ENCODE data around the gene PLCB1. TPM values are rescaled to one million over a fixed set of nuclear protein-coding genes. Genes with fewer than 3 reads are reported as not detected.

Gene PLCB1
- total and polyA plus RNA-seq, 2 donors (not counting 3 experiments of a cell fraction or from before 2014, with no cell fraction given) = 10.2 to 53.4 TPM

DNA sequence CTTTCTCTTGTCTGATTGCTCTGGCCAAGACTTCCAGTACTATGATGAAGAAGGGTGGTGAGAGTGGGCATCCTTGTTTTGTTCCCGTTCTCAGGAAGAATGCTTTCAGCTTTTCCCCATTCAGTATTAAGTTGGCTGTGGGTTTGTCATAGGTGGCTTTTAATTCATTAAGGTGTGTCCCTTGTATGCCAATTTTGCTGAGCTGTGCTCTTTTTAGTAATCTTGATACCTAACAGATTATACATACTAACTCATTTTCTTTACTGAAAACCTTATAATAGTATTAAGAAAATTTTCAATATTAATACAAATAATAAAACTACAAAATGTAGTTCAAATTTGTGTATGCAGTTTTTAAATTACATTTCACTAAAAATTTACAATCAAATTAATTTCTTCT, 557.3 kb downstream of the PLCB1 start:
- no TSS peak for BruUV-seq (replicated peaks)
- FAIRE-seq = no peak
- TF ChIP-seq JUN (IDR thresholded peaks at IDR 0.05; ENCODE audit: borderline replicate concordance, insufficient read depth, insufficient read length, low read depth) (no peak), POLR2AphosphoS5 (IDR thresholded peaks at IDR 0.05; ENCODE audit: insufficient read depth, low read depth, low read length) (no peak), EZH2 (IDR thresholded peaks at IDR 0.05; ENCODE audit: borderline replicate concordance, low read depth, low read length, severe bottlenecking) (no peak), FOS (IDR thresholded peaks at IDR 0.05; ENCODE audit: borderline replicate concordance, insufficient read depth, low read length) (no peak), MYC (IDR thresholded peaks at IDR 0.05; ENCODE audit: low read depth, low read length) (no peak), POLR2A (IDR thresholded peaks at IDR 0.05; ENCODE audit: low read depth, low read length) (no peak), GATA2 (IDR thresholded peaks at IDR 0.05; ENCODE audit: insufficient read depth, insufficient read length, low read depth, low read length) (no peak)
- TF ChIP-seq, protein P1, sequence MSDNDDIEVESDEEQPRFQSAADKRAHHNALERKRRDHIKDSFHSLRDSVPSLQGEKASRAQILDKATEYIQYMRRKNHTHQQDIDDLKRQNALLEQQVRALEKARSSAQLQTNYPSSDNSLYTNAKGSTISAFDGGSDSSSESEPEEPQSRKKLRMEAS (IDR thresholded peaks at IDR 0.05; ENCODE audit: insufficient read depth, insufficient read length) = no peak
- TF ChIP-seq, protein P2, sequence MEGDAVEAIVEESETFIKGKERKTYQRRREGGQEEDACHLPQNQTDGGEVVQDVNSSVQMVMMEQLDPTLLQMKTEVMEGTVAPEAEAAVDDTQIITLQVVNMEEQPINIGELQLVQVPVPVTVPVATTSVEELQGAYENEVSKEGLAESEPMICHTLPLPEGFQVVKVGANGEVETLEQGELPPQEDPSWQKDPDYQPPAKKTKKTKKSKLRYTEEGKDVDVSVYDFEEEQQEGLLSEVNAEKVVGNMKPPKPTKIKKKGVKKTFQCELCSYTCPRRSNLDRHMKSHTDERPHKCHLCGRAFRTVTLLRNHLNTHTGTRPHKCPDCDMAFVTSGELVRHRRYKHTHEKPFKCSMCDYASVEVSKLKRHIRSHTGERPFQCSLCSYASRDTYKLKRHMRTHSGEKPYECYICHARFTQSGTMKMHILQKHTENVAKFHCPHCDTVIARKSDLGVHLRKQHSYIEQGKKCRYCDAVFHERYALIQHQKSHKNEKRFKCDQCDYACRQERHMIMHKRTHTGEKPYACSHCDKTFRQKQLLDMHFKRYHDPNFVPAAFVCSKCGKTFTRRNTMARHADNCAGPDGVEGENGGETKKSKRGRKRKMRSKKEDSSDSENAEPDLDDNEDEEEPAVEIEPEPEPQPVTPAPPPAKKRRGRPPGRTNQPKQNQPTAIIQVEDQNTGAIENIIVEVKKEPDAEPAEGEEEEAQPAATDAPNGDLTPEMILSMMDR (IDR thresholded peaks at IDR 0.05; ENCODE audit: extremely low read depth in 1 of 2, insufficient read depth in 1 of 2, low read depth in 1 of 2, low read length in 2 of 2) = no peak
- no peaks in the 10 kb centered on the region for H4K20me1 ChIP-seq (replicated peaks; ENCODE audit: control insufficient read depth, extremely low read depth, insufficient read depth, low read length)
- no peak overlapping the region for H3K27ac ChIP-seq (ENCODE audit: insufficient read depth, low read depth, low read length)
- no peaks in the 10 kb centered on the region for H3K9me1 ChIP-seq (replicated peaks; ENCODE audit: control insufficient read depth, extremely low read depth, insufficient read depth, low read length)
- H3K79me2 ChIP-seq (ENCODE audit: control insufficient read depth, insufficient read depth, low read length) = no peaks in the 10 kb centered on the region
- no peak overlapping the region for H3K9ac ChIP-seq (replicated peaks; ENCODE audit: extremely low read depth, insufficient read depth, low read length)
- H3K36me3 ChIP-seq (ENCODE audit: control insufficient read depth in 2 of 2, extremely low read depth in 1 of 2, insufficient read depth in 2 of 2, low read length in 2 of 2) = no peaks in the 10 kb centered on the region
- no peak overlapping the region for H2AFZ ChIP-seq (ENCODE audit: low read depth, low read length)
- no peaks in the 10 kb centered on the region for H3K4me1 ChIP-seq (ENCODE audit: control insufficient read depth, extremely low read depth, insufficient read depth, low read length)
- POLR2A ChIA-PET = no interaction called here
- no peak for DNase-seq (ENCODE audit: low read depth, low spot score)
- H3K4me2 ChIP-seq (ENCODE audit: insufficient read depth, low read length) = no peak overlapping the region
- intact Hi-C loops (cut with micrococcal nuclease) = no loop called here
- no peak overlapping the region for H3K4me3 ChIP-seq (replicated peaks in 1 of 3; ENCODE audit: insufficient read depth in 1 of 3, low read depth in 1 of 3, low read length in 3 of 3)
- CTCF ChIA-PET = no interaction called here
- H3K27me3 ChIP-seq (ENCODE audit: control insufficient read depth in 2 of 2, insufficient read depth in 2 of 2, low read length in 2 of 2) = no peaks in the 10 kb centered on the region
- dilution Hi-C loops (cut with MboI; ENCODE audit: extremely low pct_ligation_motif_present, low sequenced_read_pairs) = no loop called here
- no peaks in the 10 kb centered on the region for H3K9me3 ChIP-seq (replicated peaks; ENCODE audit: control insufficient read depth, insufficient read depth, low read length)
